ENCODE data around the gene MSI2.

The MSI2 gene

GRCh38 chr17:57541472-57542394, 285.4 kb downstream of the MSI2 start:
- no peaks in the 10 kb centered on the region for H3K27me3 ChIP-seq (ENCODE audit: control insufficient read depth, low read length)
- H3K4me3 ChIP-seq (ENCODE audit: low read length) = no peak overlapping the region

GRCh38 chr17:57542510-57542909, 286.2 kb downstream of the MSI2 start:
- no peaks in the 10 kb centered on the region for H3K9me3 ChIP-seq (ENCODE audit: control insufficient read depth, insufficient read depth, low read length)
- H3K4me3 ChIP-seq (ENCODE audit: low read length) = peak overlapping the region; percentile 21
- peaks cover 32% of the 10 kb centered on the region for H3K79me2 ChIP-seq (ENCODE audit: control insufficient read depth, low read length)
- TF ChIP-seq CTCF (IDR thresholded peaks at IDR 0.05; ENCODE audit: low read depth, low read length, poor library complexity, severe bottlenecking) = no peak
- no peak for TF ChIP-seq EZH2phosphoT487 (IDR thresholded peaks at IDR 0.05; ENCODE audit: borderline replicate concordance, low read length)
- peaks cover 63% of the 10 kb centered on the region for H3K4me1 ChIP-seq (ENCODE audit: control insufficient read depth, low read length)
- H3K27me3 ChIP-seq (ENCODE audit: control insufficient read depth, low read length) = no peaks in the 10 kb centered on the region
- 0 out of 2 replicates have a peak, but pooled peaks cover 4% of the 10 kb centered on the region for H3K36me3 ChIP-seq (ENCODE audit: control insufficient read depth, low read length)
- H3F3A ChIP-seq (ENCODE audit: control insufficient read depth, insufficient read depth) = peaks cover 17% of the 10 kb centered on the region
- H3K27ac ChIP-seq (ENCODE audit: low read depth, low read length) = peak overlapping the region; percentile 75
- no peaks in the 10 kb centered on the region for H4K20me1 ChIP-seq (ENCODE audit: control insufficient read depth, insufficient read depth, low read depth, low read length)
- peak overlapping the region; percentile 66 for H3K4me2 ChIP-seq (ENCODE audit: low read length)
- H3K9me2 ChIP-seq (replicated peaks; ENCODE audit: control insufficient read depth, low read length) = no peaks in the 10 kb centered on the region

More at GRCh38 chr17:57541472-57542394, 285.4 kb downstream of the MSI2 start:
- TF ChIP-seq EZH2phosphoT487 (IDR thresholded peaks at IDR 0.05; ENCODE audit: borderline replicate concordance, low read length) (no peak), CTCF (IDR thresholded peaks at IDR 0.05; ENCODE audit: low read depth, low read length, poor library complexity, severe bottlenecking) (peak; percentile 20)
- Histone ChIP-seq H3F3A (ENCODE audit: control insufficient read depth, insufficient read depth) (peaks cover 14% of the 10 kb centered on the region), H3K27ac (ENCODE audit: low read depth, low read length) (no peak overlapping the region), H3K4me2 (ENCODE audit: low read length) (no peak overlapping the region), H3K36me3 (ENCODE audit: control insufficient read depth, low read length) (0 out of 2 replicates have a peak, but pooled peaks cover 4% of the 10 kb centered on the region), H3K4me1 (ENCODE audit: control insufficient read depth, low read length) (peaks cover 56% of the 10 kb centered on the region), H3K79me2 (ENCODE audit: control insufficient read depth, low read length) (peaks cover 29% of the 10 kb centered on the region), H3K9me3 (ENCODE audit: control insufficient read depth, insufficient read depth, low read length) (no peaks in the 10 kb centered on the region), H4K20me1 (ENCODE audit: control insufficient read depth, insufficient read depth, low read depth, low read length) (no peaks in the 10 kb centered on the region), H3K9me2 (replicated peaks; ENCODE audit: control insufficient read depth, low read length) (no peaks in the 10 kb centered on the region)

DNA sequence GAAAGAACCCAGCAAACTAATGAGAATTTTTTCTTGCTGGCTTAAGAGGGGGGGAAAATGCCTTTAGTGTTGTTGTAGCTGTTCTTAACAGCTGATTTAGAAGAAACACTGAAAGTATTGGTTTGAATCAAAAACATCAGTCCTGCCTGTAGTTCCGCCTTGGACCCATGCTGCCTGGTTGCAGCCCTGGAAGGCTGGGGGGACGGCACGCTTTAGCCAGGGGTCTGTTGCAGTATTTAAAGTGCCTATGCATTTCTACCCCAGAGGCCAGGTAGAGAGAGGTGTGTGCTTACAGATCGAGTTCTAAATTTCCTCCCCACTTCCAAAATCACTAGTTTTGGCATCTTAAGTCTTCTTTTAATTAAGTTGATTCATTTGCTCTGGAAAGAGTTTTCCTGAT, 286.9 kb downstream of the MSI2 start:
- TF ChIP-seq CTCF (IDR thresholded peaks at IDR 0.05; ENCODE audit: low read depth, low read length, poor library complexity, severe bottlenecking) = no peak
- peak overlapping the region; percentile 66 for H3K4me2 ChIP-seq (ENCODE audit: low read length)
- no peaks in the 10 kb centered on the region for H4K20me1 ChIP-seq (ENCODE audit: control insufficient read depth, insufficient read depth, low read depth, low read length)
- no peaks in the 10 kb centered on the region for H3K9me3 ChIP-seq (ENCODE audit: control insufficient read depth, insufficient read depth, low read length)
- no peaks in the 10 kb centered on the region for H3K27me3 ChIP-seq (ENCODE audit: control insufficient read depth, low read length)
- peaks cover 71% of the 10 kb centered on the region for H3K4me1 ChIP-seq (ENCODE audit: control insufficient read depth, low read length)
- H3K79me2 ChIP-seq (ENCODE audit: control insufficient read depth, low read length) = peaks cover 32% of the 10 kb centered on the region
- H3F3A ChIP-seq (ENCODE audit: control insufficient read depth, insufficient read depth) = peaks cover 24% of the 10 kb centered on the region
- 0 out of 2 replicates have a peak, but pooled peaks cover 4% of the 10 kb centered on the region for H3K36me3 ChIP-seq (ENCODE audit: control insufficient read depth, low read length)
- H3K27ac ChIP-seq (ENCODE audit: low read depth, low read length) = peak overlapping the region; percentile 75
- no peaks in the 10 kb centered on the region for H3K9me2 ChIP-seq (replicated peaks; ENCODE audit: control insufficient read depth, low read length)
- peak overlapping the region; percentile 21 for H3K4me3 ChIP-seq (ENCODE audit: low read length)

Measured in DOHH2 (cell line).